Mesenchymal stem cell (in vitro differentiated cells and primary cell): Measurements from ENCODE around the gene PHETA2.
A peak's percentile ranks its signal among the peaks of the same experiment; 100 is the strongest.

Experiments used
- DNase-seq: peaks from one replicate; pipeline ENCODE4 v3.0.0-alpha.2; 2013
- H2AFZ ChIP-seq: one replicate; pipeline ENCODE4 v1.6.1; 2013; ENCODE audit warnings: low read depth, mild to moderate bottlenecking, control low read depth, inconsistent platforms, low read length, moderate library complexity
- H2AK5ac ChIP-seq: 2 replicates; pipeline ENCODE4 v1.6.1; 2013; ENCODE audit warnings: low read length, moderate library complexity, mild to moderate bottlenecking, inconsistent platforms; ENCODE audit not compliant: severe bottlenecking
- H2BK120ac ChIP-seq: one replicate; pipeline ENCODE4 v1.6.1; 2013; ENCODE audit warnings: low read depth, mild to moderate bottlenecking, inconsistent platforms, low read length, moderate library complexity
- H2BK12ac ChIP-seq, 2 experiments: one replicate each; pipeline ENCODE4 v1.6.1; 2013; ENCODE audit warnings: inconsistent platforms in 2 of 2, low read length in 2 of 2, mild to moderate bottlenecking in 2 of 2, moderate library complexity in 2 of 2, control low read depth in 1 of 2
- H2BK15ac ChIP-seq: one replicate; pipeline ENCODE4 v1.6.1; 2013; ENCODE audit warnings: mild to moderate bottlenecking, low read depth, inconsistent platforms; ENCODE audit not compliant: poor library complexity, severe bottlenecking
- H2BK5ac ChIP-seq: 2 replicates; pipeline ENCODE4 v1.6.1; 2013; ENCODE audit warnings: low read depth, mild to moderate bottlenecking, low read length, control low read depth, inconsistent platforms; ENCODE audit not compliant: poor library complexity, severe bottlenecking
- H3K14ac ChIP-seq, 2 experiments: one replicate each; pipeline ENCODE4 v1.6.1; 2013; ENCODE audit warnings: inconsistent platforms in 2 of 2, low read length in 2 of 2, control low read depth in 1 of 2, mild to moderate bottlenecking in 1 of 2, moderate library complexity in 1 of 2
- H3K18ac ChIP-seq, 2 experiments: one replicate each; pipeline ENCODE4 v1.6.1; 2013; ENCODE audit warnings: inconsistent platforms in 2 of 2, low read length in 2 of 2, control low read depth in 1 of 2, low read depth in 1 of 2, mild to moderate bottlenecking in 1 of 2
- H3K23ac ChIP-seq, 2 experiments: one replicate each; pipeline ENCODE4 v1.6.1; 2013; ENCODE audit warnings: inconsistent platforms in 2 of 2, low read length in 2 of 2, mild to moderate bottlenecking in 2 of 2, moderate library complexity in 2 of 2, control low read depth in 1 of 2
- H3K27ac ChIP-seq: 2 replicates; pipeline ENCODE4 v1.5.1; 2013; ENCODE audit warnings: mild to moderate bottlenecking, moderate library complexity, low read length, control low read depth, inconsistent platforms; ENCODE audit not compliant: poor library complexity, severe bottlenecking
- H3K27me3 ChIP-seq, 2 experiments: 2 replicates each; pipeline versions ENCODE4 v1.6.1 to v1.7.0; 2013; ENCODE audit warnings: low read length in 2 of 2, mild to moderate bottlenecking in 2 of 2, moderate library complexity in 2 of 2, control low read depth in 1 of 2, inconsistent platforms in 1 of 2; ENCODE audit not compliant: control insufficient read depth in 1 of 2, insufficient read depth in 1 of 2
- H3K36me3 ChIP-seq, 2 experiments: 2 replicates each; pipeline versions ENCODE4 v1.6.1 to v1.7.0; 2013; ENCODE audit warnings: low read length in 2 of 2, control low read depth in 1 of 2, inconsistent platforms in 1 of 2, low read depth in 1 of 2, mild to moderate bottlenecking in 1 of 2; ENCODE audit not compliant: insufficient read depth in 2 of 2, control insufficient read depth in 1 of 2
- H3K4ac ChIP-seq, 2 experiments: one replicate each; pipeline ENCODE4 v1.6.1; 2013; ENCODE audit warnings: inconsistent platforms in 2 of 2, low read length in 2 of 2, mild to moderate bottlenecking in 2 of 2, moderate library complexity in 2 of 2, control low read depth in 1 of 2, low read depth in 1 of 2
- H3K4me1 ChIP-seq: 2 replicates; pipeline ENCODE4 v1.6.1; 2013; ENCODE audit warnings: low read depth, low read length, control low read depth; ENCODE audit not compliant: control insufficient read depth, insufficient read depth
- H3K4me2 ChIP-seq: 2 replicates; pipeline ENCODE4 v1.6.1; 2013; ENCODE audit warnings: low read length, mild to moderate bottlenecking, inconsistent platforms; ENCODE audit not compliant: poor library complexity, severe bottlenecking
- H3K4me3 ChIP-seq, 2 experiments: 2 replicates each; pipeline versions ENCODE4 v1.5.1 to v1.7.0; 2013; ENCODE audit warnings: low read length in 2 of 2, mild to moderate bottlenecking in 2 of 2, control low read depth in 1 of 2, low read depth in 1 of 2; ENCODE audit not compliant: insufficient read depth in 1 of 2
- H3K79me1 ChIP-seq: replicated peaks from 2 replicates; pipeline ENCODE4 v1.6.1; 2013; ENCODE audit warnings: mild to moderate bottlenecking, control low read depth, low read length, inconsistent platforms; ENCODE audit not compliant: poor library complexity, severe bottlenecking
- H3K9ac ChIP-seq: 2 replicates; pipeline ENCODE4 v1.7.0; 2013; ENCODE audit warnings: mild to moderate bottlenecking, low read length, moderate library complexity
- H3K9me3 ChIP-seq: 2 replicates; pipeline ENCODE4 v1.7.0; 2013; ENCODE audit warnings: mild to moderate bottlenecking, low read length; ENCODE audit not compliant: control insufficient read depth
- H4K8ac ChIP-seq: one replicate; pipeline ENCODE4 v1.6.1; 2013; ENCODE audit warnings: inconsistent platforms, mild to moderate bottlenecking, low read length, moderate library complexity
- H4K91ac ChIP-seq: one replicate; pipeline ENCODE4 v1.6.1; 2013; ENCODE audit warnings: mild to moderate bottlenecking, low read length, inconsistent platforms
- WGBS: methylation state at CpG from one replicate; pipeline ENCODE4 v1.1.7; 2013; ENCODE audit warnings: mixed read lengths; 5-methylcytosine and 5-hydroxymethylcytosine counted together

The PHETA2 gene

DNA sequence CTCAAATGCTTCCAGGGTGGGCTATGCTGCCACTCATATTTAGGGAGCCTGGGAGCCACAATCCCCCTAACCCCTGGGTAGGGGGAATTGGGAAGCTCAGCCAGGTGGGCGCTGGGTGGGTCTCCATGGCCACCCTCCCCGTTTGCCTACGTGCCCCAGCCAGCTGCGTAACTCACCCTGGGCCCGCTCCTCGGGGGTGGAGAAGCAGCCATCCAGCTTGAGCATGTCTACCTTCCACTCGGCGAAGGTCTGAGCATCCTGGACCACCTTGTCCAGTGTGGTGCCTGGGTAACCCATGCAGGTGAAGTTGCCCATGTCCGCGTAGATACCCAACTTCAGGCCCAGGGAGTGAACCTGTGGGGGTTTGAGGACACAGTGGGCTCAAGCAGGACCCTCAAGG lies 7.1 kb upstream of the PHETA2 start:
- Histone ChIP-seq H2AFZ (no peak overlapping the region), H2AK5ac (no peak overlapping the region), H2BK12ac (no peak overlapping the region), H3K27me3 (no peaks in the 10 kb centered on the region), H4K91ac (no peak overlapping the region), H3K4ac (no peak overlapping the region), H3K14ac (no peak overlapping the region), H2BK15ac (no peak overlapping the region), H3K27ac (no peak overlapping the region), H3K79me1 (peaks cover 6% of the 10 kb centered on the region), H3K36me3 (peaks cover 39 to 45% of the 10 kb centered on the region in 2 experiments), H3K9ac (no peak overlapping the region), H4K8ac (no peak overlapping the region), H2BK5ac (no peak overlapping the region), H2BK120ac (no peak overlapping the region), H3K4me2 (no peak overlapping the region), H3K9me3 (no peaks in the 10 kb centered on the region), H3K23ac (no peak overlapping the region), H3K4me3 (no peak overlapping the region), H3K4me1 (peaks cover 9% of the 10 kb centered on the region), H3K18ac (no peak overlapping the region)
- 97% methylated on average over 10 of the region's 10 CpGs for WGBS
- no peak for DNase-seq

GRCh38 chr22:42067671-42068251 lies 6.3 kb upstream of the PHETA2 start:
- Histone ChIP-seq H2BK120ac (no peak overlapping the region), H3K27ac (no peak overlapping the region), H2BK12ac (no peak overlapping the region), H3K9ac (no peak overlapping the region), H3K36me3 (peaks cover 32 to 39% of the 10 kb centered on the region in 2 experiments), H4K91ac (no peak overlapping the region), H2AK5ac (no peak overlapping the region), H3K14ac (no peak overlapping the region), H2BK5ac (no peak overlapping the region), H3K4ac (no peak overlapping the region), H3K9me3 (no peaks in the 10 kb centered on the region), H4K8ac (no peak overlapping the region), H3K79me1 (peaks cover 6% of the 10 kb centered on the region), H3K4me1 (peaks cover 9% of the 10 kb centered on the region), H3K23ac (no peak overlapping the region), H3K27me3 (no peaks in the 10 kb centered on the region), H3K4me2 (no peak overlapping the region), H2BK15ac (no peak overlapping the region), H2AFZ (no peak overlapping the region), H3K4me3 (no peak overlapping the region), H3K18ac (no peak overlapping the region)
- WGBS = 97% methylated on average over 14 of the region's 14 CpGs
- DNase-seq = no peak

GRCh38 chr22:42068291-42068690 lies 5.8 kb upstream of the PHETA2 start:
- Histone ChIP-seq H2AK5ac (no peak overlapping the region), H3K4me1 (peaks cover 9% of the 10 kb centered on the region), H3K18ac (no peak overlapping the region), H3K9ac (no peak overlapping the region), H2BK15ac (no peak overlapping the region), H4K91ac (peak overlapping the region; percentile 36), H3K36me3 (peaks cover 31 to 36% of the 10 kb centered on the region in 2 experiments), H2BK12ac (no peak overlapping the region), H2AFZ (no peak overlapping the region), H3K23ac (peak overlapping the region in 1 of 2 experiments; percentile 3), H3K27me3 (no peaks in the 10 kb centered on the region), H2BK5ac (no peak overlapping the region), H3K9me3 (no peaks in the 10 kb centered on the region), H3K4me2 (no peak overlapping the region), H3K14ac (no peak overlapping the region), H3K4ac (no peak overlapping the region), H3K4me3 (no peak overlapping the region), H4K8ac (peak overlapping the region; percentile 42), H2BK120ac (no peak overlapping the region), H3K79me1 (peaks cover 6% of the 10 kb centered on the region), H3K27ac (no peak overlapping the region)
- whole genome bisulfite sequencing = 97% methylated on average over 4 of the region's 4 CpGs
- DNase-seq = no peak

- Histone ChIP-seq H4K91ac (peak overlapping the region; percentile 25), H3K36me3 (peaks cover 31 to 32% of the 10 kb centered on the region in 2 experiments), H3K18ac (peak overlapping the region in 1 of 2 experiments; percentile 88), H3K27me3 (no peaks in the 10 kb centered on the region), H2BK120ac (no peak overlapping the region), H2AFZ (peak overlapping the region; percentile 64), H4K8ac (peak overlapping the region; percentile 45), H2AK5ac (no peak overlapping the region), H3K14ac (peak overlapping the region in 1 of 2 experiments; percentile 37), H3K9me3 (no peaks in the 10 kb centered on the region), H3K4ac (peak overlapping the region; percentile 86 to 96), H2BK15ac (no peak overlapping the region), H3K27ac (peak overlapping the region; percentile 46), H3K79me1 (peaks cover 6% of the 10 kb centered on the region), H3K4me1 (peaks cover 14% of the 10 kb centered on the region), H3K4me3 (peak overlapping the region; percentile 59 to 79), H3K4me2 (peak overlapping the region; percentile 89), H2BK5ac (no peak overlapping the region), H3K23ac (peak overlapping the region in 1 of 2 experiments; percentile 50), H2BK12ac (peak overlapping the region in 1 of 2 experiments; percentile 55), H3K9ac (peak overlapping the region; percentile 79)
- DNase-seq = no peak
- 20% methylated on average over 17 of the region's 19 CpGs for WGBS
Measured at GRCh38 chr22:42069801-42070516, 4.1 kb upstream of the PHETA2 start.
